ENCODE data around the gene CDH15.
"Not testable (repeated sequence)": the region's sequence is repeated elsewhere in the genome, so short reads cannot be mapped to it uniquely, and the experiment has no call there.

The CDH15 gene

GRCh38 chr16:89179148-89179484 lies 7.6 kb downstream of the CDH15 start:
- no peaks in the 10 kb centered on the region for H3K9me3 ChIP-seq (ENCODE audit: control insufficient read depth, low read length)
- H3K27me3 ChIP-seq (replicated peaks; ENCODE audit: control insufficient read depth, insufficient read depth, low read length, poor library complexity, severe bottlenecking): no peaks in the 10 kb centered on the region
- DNase-seq: no peak
- H3K4me1 ChIP-seq (ENCODE audit: control insufficient read depth, insufficient read depth, low read length, poor library complexity, severe bottlenecking): no peaks in the 10 kb centered on the region
- no peak overlapping the region for H3K4me3 ChIP-seq (ENCODE audit: insufficient read depth, low read depth, low read length, poor library complexity, severe bottlenecking)
- H3K36me3 ChIP-seq (ENCODE audit: control insufficient read depth, insufficient read depth, low read length): no peaks in the 10 kb centered on the region
- no peak overlapping the region for H3K27ac ChIP-seq (ENCODE audit: insufficient read depth, low read length, poor library complexity, severe bottlenecking)

- no peaks in the 10 kb centered on the region for H3K9me3 ChIP-seq (ENCODE audit: control insufficient read depth, low read length)
- no peaks in the 10 kb centered on the region for H3K36me3 ChIP-seq (ENCODE audit: control insufficient read depth, insufficient read depth, low read length)
- H3K4me3 ChIP-seq (ENCODE audit: insufficient read depth, low read depth, low read length, poor library complexity, severe bottlenecking): no peak overlapping the region
- no peaks in the 10 kb centered on the region for H3K4me1 ChIP-seq (ENCODE audit: control insufficient read depth, insufficient read depth, low read length, poor library complexity, severe bottlenecking)
- H3K27ac ChIP-seq (ENCODE audit: insufficient read depth, low read length, poor library complexity, severe bottlenecking): no peak overlapping the region
- no peaks in the 10 kb centered on the region for H3K27me3 ChIP-seq (replicated peaks; ENCODE audit: control insufficient read depth, insufficient read depth, low read length, poor library complexity, severe bottlenecking)
- no peak for DNase-seq
Measured at GRCh38 chr16:89179656-89180315, 8.2 kb downstream of the CDH15 start.

GRCh38 chr16:89183463-89183862 lies 11.9 kb downstream of the CDH15 start:
- Histone ChIP-seq H3K9me3 (ENCODE audit: control insufficient read depth, low read length) (no peaks in the 10 kb centered on the region), H3K27me3 (replicated peaks; ENCODE audit: control insufficient read depth, insufficient read depth, low read length, poor library complexity, severe bottlenecking) (no peaks in the 10 kb centered on the region), H3K36me3 (ENCODE audit: control insufficient read depth, insufficient read depth, low read length) (no peaks in the 10 kb centered on the region), H3K4me3 (ENCODE audit: insufficient read depth, low read depth, low read length, poor library complexity, severe bottlenecking) (no peak overlapping the region), H3K4me1 (ENCODE audit: control insufficient read depth, insufficient read depth, low read length, poor library complexity, severe bottlenecking) (no peaks in the 10 kb centered on the region), H3K27ac (ENCODE audit: insufficient read depth, low read length, poor library complexity, severe bottlenecking) (no peak overlapping the region)
- DNase-seq: no peak

DNA sequence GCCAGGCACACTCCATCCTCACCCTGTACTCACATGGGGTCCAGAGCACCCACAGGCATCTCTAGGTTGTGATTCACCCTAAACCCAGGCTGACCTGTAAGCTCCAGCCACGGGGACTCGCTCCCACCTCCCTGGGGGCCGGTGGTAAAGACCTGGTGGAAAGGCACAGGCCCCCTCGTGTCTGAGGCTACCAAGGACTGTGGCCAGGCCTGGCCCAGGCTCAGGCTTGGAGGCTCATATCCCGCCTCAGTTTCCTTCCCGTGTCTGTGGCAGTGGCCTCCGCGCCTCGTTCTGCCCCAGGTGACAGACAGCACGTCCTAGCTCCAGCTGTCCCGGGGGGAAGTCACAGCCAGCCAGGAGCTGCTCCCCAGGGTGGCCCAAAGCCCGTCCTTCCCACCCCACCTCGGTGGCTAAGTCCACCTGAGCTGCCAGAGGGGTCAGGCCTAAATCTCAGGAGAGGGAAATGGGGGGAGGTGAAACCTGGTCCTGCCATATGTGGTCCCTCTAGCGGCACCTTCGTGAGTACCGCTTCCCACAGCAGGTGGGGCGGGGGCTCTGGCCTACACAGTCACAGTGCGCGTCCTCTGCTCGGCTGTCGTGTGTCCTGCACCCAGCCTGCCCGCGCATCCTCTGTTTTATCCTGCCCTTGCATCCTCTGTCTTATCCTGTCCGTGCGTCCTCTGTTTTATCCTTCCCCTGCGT lies 12.6 kb downstream of the CDH15 start:
- H3K4me3 ChIP-seq (ENCODE audit: insufficient read depth, low read depth, low read length, poor library complexity, severe bottlenecking): no peak overlapping the region
- no peak overlapping the region for H3K27ac ChIP-seq (ENCODE audit: insufficient read depth, low read length, poor library complexity, severe bottlenecking)
- H3K9me3 ChIP-seq (ENCODE audit: control insufficient read depth, low read length): no peaks in the 10 kb centered on the region
- H3K36me3 ChIP-seq (ENCODE audit: control insufficient read depth, insufficient read depth, low read length): no peaks in the 10 kb centered on the region
- H3K27me3 ChIP-seq (replicated peaks; ENCODE audit: control insufficient read depth, insufficient read depth, low read length, poor library complexity, severe bottlenecking): no peaks in the 10 kb centered on the region
- no peak for DNase-seq
- no peaks in the 10 kb centered on the region for H3K4me1 ChIP-seq (ENCODE audit: control insufficient read depth, insufficient read depth, low read length, poor library complexity, severe bottlenecking)

GRCh38 chr16:89184677-89184932 lies 13.1 kb downstream of the CDH15 start:
- no peak overlapping the region for H3K27ac ChIP-seq (ENCODE audit: insufficient read depth, low read length, poor library complexity, severe bottlenecking)
- H3K4me3 ChIP-seq (ENCODE audit: insufficient read depth, low read depth, low read length, poor library complexity, severe bottlenecking): no peak overlapping the region
- DNase-seq: no peak
- H3K4me1 ChIP-seq (ENCODE audit: control insufficient read depth, insufficient read depth, low read length, poor library complexity, severe bottlenecking): no peaks in the 10 kb centered on the region
- no peaks in the 10 kb centered on the region for H3K27me3 ChIP-seq (replicated peaks; ENCODE audit: control insufficient read depth, insufficient read depth, low read length, poor library complexity, severe bottlenecking)
- no peaks in the 10 kb centered on the region for H3K9me3 ChIP-seq (ENCODE audit: control insufficient read depth, low read length)
- H3K36me3 ChIP-seq (ENCODE audit: control insufficient read depth, insufficient read depth, low read length): no peaks in the 10 kb centered on the region

DNA sequence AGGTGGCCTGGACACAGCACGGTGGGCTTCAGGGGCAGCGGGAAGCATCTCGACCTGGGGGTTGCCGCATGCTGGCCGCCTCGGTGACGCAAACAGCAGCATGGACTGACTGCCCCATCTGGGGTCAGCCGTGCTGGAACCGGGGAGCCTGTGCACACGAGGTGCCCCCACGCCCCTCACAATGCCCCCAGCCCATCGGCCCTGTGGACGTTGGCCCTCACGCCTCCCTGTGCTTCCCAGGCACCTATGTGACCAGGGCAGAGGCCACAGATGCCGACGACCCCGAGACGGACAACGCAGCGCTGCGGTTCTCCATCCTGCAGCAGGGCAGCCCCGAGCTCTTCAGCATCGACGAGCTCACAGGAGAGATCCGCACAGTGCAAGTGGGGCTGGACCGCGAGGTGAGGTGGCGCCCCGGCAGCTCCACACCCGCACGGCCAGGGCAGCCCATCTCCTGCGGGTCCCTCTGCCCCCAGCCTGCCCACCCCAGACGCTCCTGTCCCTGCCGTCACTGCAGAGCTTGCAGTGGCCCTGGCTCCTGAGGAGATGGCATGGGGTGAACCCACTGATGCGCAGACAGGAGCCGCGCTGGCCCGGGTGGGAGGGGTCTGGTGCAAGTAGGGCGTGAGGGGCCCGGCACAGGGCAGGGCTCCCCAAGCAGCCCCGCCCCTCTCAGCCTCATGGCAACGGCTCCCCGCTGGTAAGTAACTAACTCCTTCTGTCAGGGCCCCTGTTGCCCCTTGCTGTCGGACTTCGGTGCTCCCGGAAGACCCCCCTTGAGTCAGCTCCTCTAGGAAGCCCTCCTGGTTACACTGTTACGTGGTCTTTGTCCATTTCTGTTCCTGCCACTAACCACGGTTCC lies 13.6 kb downstream of the CDH15 start:
- DNase-seq: peak in 1 of 3 donors; percentile 12
- H3K27ac ChIP-seq (ENCODE audit: insufficient read depth, low read length, poor library complexity, severe bottlenecking): no peak overlapping the region
- no peaks in the 10 kb centered on the region for H3K4me1 ChIP-seq (ENCODE audit: control insufficient read depth, insufficient read depth, low read length, poor library complexity, severe bottlenecking)
- no peaks in the 10 kb centered on the region for H3K36me3 ChIP-seq (ENCODE audit: control insufficient read depth, insufficient read depth, low read length)
- no peaks in the 10 kb centered on the region for H3K27me3 ChIP-seq (replicated peaks; ENCODE audit: control insufficient read depth, insufficient read depth, low read length, poor library complexity, severe bottlenecking)
- no peaks in the 10 kb centered on the region for H3K9me3 ChIP-seq (ENCODE audit: control insufficient read depth, low read length)
- H3K4me3 ChIP-seq (ENCODE audit: insufficient read depth, low read depth, low read length, poor library complexity, severe bottlenecking): no peak overlapping the region

- not testable (repeated sequence) for H3K36me3 ChIP-seq (ENCODE audit: control insufficient read depth, insufficient read depth, low read length); DNase-seq; H3K27ac ChIP-seq (ENCODE audit: insufficient read depth, low read length, poor library complexity, severe bottlenecking)
Measured at GRCh38 chr16:89185887-89186592, 14.5 kb downstream of the CDH15 start.

DNA sequence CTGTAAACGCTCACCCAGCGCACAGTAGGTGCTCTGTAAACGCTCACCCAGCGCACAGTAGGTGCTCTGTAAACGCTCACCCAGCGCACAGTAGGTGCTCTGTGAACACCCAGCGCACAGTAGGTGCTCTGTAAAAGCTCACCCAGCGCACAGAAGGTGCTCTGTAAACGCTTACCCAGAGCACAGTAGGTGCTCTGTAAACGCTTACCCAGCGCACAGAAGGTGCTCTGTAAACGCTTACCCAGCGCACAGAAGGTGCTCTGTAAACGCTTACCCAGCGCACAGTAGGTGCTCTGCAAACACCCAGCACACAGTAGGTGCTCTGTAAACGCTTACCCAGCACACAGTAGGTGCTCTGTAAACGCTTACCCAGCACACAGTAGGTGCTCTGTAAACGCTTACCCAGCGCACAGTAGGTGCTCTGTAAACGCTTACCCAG lies 15.1 kb downstream of the CDH15 start:
- not testable (repeated sequence) for H3K36me3 ChIP-seq (ENCODE audit: control insufficient read depth, insufficient read depth, low read length); H3K27me3 ChIP-seq (replicated peaks; ENCODE audit: control insufficient read depth, insufficient read depth, low read length, poor library complexity, severe bottlenecking); H3K4me1 ChIP-seq (ENCODE audit: control insufficient read depth, insufficient read depth, low read length, poor library complexity, severe bottlenecking); H3K4me3 ChIP-seq (ENCODE audit: insufficient read depth, low read depth, low read length, poor library complexity, severe bottlenecking); H3K9me3 ChIP-seq (ENCODE audit: control insufficient read depth, low read length); H3K27ac ChIP-seq (ENCODE audit: insufficient read depth, low read length, poor library complexity, severe bottlenecking); DNase-seq

More at GRCh38 chr16:89185887-89186592, 14.5 kb downstream of the CDH15 start:
- H3K4me1 ChIP-seq (ENCODE audit: control insufficient read depth, insufficient read depth, low read length, poor library complexity, severe bottlenecking); H3K27me3 ChIP-seq (replicated peaks; ENCODE audit: control insufficient read depth, insufficient read depth, low read length, poor library complexity, severe bottlenecking); H3K9me3 ChIP-seq (ENCODE audit: control insufficient read depth, low read length); H3K4me3 ChIP-seq (ENCODE audit: insufficient read depth, low read depth, low read length, poor library complexity, severe bottlenecking): not testable (repeated sequence)

GRCh38 chr16:89187032-89187769 lies 15.7 kb downstream of the CDH15 start:
- DNase-seq: peak in 1 of 3 donors; percentile 21
- no peaks in the 10 kb centered on the region for H3K9me3 ChIP-seq (ENCODE audit: control insufficient read depth, low read length)
- H3K4me1 ChIP-seq (ENCODE audit: control insufficient read depth, insufficient read depth, low read length, poor library complexity, severe bottlenecking): peaks cover 4% of the 10 kb centered on the region
- H3K4me3 ChIP-seq (ENCODE audit: insufficient read depth, low read depth, low read length, poor library complexity, severe bottlenecking): no peak overlapping the region
- no peaks in the 10 kb centered on the region for H3K36me3 ChIP-seq (ENCODE audit: control insufficient read depth, insufficient read depth, low read length)
- H3K27ac ChIP-seq (ENCODE audit: insufficient read depth, low read length, poor library complexity, severe bottlenecking): no peak overlapping the region
- no peaks in the 10 kb centered on the region for H3K27me3 ChIP-seq (replicated peaks; ENCODE audit: control insufficient read depth, insufficient read depth, low read length, poor library complexity, severe bottlenecking)

Measured in effector memory CD4-positive, alpha-beta T cell (primary cell).